Raji (cell line): ENCODE data around the gene DRD2.

Experiments used
- POLR2A ChIP-seq: IDR thresholded peaks from 2 replicates; pipeline ENCODE4 v1.6.1; 2011; ENCODE audit warnings: low read depth, low read length, control low read depth; ENCODE audit not compliant: insufficient read depth

Gene DRD2

GRCh38 chr11:113496026-113496651 lies 20.9 kb upstream of the DRD2 start:
- TF ChIP-seq POLR2A: no peak

DNA sequence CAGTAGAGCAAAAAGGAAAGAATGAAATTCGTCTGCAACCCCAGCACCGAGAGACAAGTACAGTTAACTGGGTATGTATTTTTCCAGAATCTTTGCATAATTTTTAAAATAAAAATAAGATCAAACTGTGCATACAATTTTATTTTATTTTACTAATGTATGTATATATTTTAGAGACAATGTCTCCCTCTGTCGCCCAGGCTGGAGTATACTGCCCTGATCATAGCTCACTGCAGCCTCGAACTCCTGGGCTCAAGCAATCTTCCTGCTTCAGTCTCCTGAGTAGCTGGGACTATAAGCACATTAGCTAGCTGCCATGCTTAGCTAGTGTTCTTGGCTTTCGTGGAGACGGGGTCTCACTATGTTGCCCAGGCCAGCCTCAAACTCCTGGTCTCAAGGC lies 18.8 kb upstream of the DRD2 start:
- no peak for TF ChIP-seq POLR2A

DNA sequence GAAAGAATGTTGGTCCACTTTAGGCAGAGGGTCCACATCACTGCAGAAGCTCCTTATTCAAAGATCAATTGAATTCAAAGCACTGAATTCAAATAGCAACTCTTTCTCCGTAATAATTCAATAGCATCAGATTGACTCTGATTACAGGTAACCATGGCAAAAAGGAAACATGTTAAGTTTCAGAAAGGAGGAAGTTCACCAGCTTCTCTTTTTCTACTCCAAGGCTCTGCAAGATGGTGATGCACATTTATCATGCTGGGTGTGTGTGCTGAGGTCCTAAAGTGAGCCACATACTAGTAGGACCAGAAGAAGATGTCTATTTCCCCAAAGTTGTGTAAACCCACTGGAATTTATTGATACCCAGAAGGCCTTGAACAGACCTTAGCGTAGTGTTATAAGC lies 18.0 kb upstream of the DRD2 start:
- no peak for TF ChIP-seq POLR2A

DNA sequence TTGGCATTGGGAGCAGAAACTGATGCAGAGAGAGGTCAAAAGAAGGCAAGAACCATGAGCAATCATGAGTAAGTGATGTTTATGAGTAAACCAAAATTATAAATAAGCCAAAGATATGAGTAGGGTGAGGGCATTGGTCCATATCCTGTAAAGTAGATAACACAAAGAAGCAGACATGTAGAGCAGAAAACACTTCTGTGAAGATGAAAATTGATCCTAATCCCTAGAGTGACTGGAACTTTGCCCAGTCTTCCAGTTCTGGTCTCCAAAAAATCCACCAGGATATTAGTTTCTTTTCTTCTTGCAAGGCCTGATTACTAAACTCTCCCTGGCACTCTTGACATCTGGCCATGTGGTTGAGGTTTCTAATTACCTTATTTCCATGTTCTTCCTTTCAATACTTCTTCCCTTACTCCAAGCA lies 13.7 kb upstream of the DRD2 start:
- TF ChIP-seq POLR2A: no peak

GRCh38 chr11:113487622-113488021 lies 12.4 kb upstream of the DRD2 start:
- no peak for TF ChIP-seq POLR2A

DNA sequence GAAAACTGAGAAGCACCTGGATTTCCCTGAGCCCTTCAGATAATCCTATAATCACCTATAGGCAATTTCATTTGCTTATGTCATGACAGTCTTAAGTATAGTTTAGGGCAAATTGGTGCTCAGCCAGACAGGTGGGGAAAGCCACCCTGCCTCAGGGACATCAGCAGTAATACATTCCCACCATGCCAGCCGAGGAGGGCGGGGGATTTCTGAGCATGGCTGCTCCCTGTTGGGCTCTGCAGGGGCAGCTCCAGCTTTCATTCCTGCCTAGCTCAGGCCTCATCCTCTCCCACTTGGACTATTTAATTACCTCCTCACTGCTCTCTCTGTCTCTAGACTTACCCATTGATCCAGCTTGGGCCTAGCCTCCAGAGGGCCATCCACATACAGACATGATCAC lies 9.0 kb upstream of the DRD2 start:
- no peak for TF ChIP-seq POLR2A

DNA sequence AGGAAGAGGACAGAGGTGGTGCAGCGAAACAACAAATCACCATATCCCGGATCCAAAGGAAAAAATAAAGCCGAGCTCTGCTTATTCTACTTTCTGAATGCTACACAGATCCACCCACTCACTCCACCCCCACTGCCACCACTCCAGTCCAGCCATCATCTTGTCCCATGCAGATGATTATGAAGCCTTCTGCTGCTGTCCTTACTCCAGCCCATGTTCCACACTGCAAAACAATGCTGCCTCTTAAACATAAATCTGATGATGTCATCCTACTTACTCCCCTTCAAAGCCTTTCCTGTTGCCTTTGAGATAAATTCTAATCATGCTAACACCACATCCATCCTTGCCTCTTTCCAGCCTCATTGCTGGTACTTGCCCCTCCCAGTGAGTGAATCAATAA lies 6.5 kb upstream of the DRD2 start:
- TF ChIP-seq POLR2A: no peak

DNA sequence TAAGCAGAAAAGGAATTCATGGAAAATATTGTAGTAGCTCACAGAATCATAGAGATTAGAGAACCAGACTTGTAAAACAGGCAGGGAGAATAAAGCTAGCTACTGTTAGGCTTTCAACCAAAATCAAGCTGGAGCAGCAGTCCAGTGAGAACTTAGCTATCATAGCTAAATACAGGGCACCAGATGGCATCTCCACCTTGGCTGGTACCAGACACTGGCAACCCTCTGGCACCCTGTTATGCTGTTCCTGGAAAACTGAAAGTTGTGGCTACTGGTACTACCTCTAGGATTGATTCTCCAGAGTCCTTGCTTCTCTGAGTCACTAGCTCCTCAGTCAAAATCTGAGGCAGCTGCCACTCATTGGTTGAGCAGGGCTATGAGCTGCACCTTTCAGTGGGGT lies 6.0 kb upstream of the DRD2 start:
- no peak for TF ChIP-seq POLR2A

GRCh38 chr11:113477321-113477720 lies 2.1 kb upstream of the DRD2 start:
- no peak for TF ChIP-seq POLR2A

- no peak for TF ChIP-seq POLR2A
Observed at GRCh38 chr11:113476553-113476952, 1.4 kb upstream of the DRD2 start.

DNA sequence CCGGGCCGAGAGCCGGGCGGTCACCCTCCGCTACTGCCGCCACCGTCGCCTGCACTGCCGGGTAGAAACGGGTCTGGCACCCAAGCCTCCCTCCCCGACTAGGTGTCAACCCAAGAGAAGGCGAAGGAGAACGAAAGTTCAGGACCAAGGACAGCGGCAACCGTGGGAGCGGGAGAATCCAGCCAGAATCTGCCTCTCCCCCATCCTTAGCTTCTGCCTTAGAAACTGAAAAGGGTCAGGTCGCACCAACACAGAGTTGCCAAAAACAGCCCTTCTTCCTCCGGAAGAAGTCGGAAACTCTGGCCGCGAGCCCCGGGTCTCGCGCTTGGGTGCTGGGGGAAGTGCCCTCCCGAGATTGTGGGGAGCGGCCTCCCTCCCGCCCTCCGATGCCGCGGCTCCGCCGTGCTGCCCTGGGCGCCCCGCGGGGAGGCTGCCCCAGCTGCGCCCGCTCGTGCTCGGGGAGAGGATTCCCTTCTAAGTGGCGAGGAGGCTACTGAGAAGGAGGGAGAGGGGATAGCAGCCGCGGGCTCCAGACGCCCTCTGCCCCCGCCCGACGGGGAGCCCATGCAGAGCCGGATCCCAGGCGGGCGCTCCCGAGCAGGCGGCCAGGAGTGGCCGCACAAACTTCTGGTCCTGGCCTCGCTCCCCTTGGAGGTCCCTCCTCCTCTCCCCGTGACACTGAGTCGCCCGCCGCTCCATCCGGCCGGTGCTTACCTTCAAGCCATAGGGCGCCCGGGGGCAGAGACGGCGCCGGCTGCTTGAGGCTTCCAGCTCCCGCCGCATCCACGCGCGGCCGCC lies 637 bp downstream of the DRD2 start:
- no peak for TF ChIP-seq POLR2A

DNA sequence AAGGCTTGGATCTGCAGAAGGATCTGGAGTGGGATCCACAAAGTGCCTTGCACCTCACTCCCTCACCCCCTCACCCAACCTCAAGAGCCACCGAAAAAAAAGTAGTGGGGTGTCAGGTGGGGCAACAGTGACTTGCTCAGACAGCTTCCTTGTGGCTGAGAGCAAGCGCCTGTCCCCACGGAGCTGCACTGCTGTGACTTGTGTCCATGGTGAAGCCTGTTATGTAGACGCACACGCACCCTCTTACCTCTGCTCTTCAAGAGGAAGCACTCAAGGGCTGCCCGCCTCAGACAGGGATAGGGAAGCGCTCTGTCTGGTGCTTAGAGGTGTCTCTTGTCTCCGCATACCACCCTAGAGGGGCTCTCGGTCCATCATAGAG lies 1.2 kb downstream of the DRD2 start:
- no peak for TF ChIP-seq POLR2A

- TF ChIP-seq POLR2A: no peak
Observed at GRCh38 chr11:113472471-113472870, 2.7 kb downstream of the DRD2 start.

DNA sequence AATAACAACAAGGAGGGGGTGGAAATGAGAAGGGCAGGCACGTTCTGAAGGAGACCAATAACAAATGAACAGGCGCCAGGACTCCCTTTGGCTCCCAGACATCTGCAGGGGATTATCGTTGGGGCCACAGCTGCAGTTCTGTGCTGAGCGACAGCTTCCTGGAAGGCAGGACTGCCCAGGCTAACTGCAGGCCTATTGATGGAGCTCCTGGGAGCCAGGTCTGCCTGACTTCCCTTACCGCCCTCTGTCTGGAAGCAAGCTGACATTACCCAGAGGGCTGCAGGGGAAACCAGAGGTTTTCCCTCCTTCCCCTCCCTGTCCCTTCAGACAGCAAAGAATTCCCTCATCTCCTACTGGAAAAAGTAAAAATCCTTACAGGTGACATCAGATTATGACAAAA lies 5.0 kb downstream of the DRD2 start:
- no peak for TF ChIP-seq POLR2A

GRCh38 chr11:113468726-113469345 lies 6.4 kb downstream of the DRD2 start:
- no peak for TF ChIP-seq POLR2A

GRCh38 chr11:113467545-113467944 lies 7.7 kb downstream of the DRD2 start:
- TF ChIP-seq POLR2A: no peak
